ENCODE results near the gene SDK2. TPM values are rescaled to one million over a fixed set of nuclear protein-coding genes. Genes with fewer than 3 reads are reported as not detected.

Gene SDK2
- total and polyA plus RNA-seq, 7 experiments from 2014 or later: 0.64 to 14.1 (median 8.2) TPM

DNA sequence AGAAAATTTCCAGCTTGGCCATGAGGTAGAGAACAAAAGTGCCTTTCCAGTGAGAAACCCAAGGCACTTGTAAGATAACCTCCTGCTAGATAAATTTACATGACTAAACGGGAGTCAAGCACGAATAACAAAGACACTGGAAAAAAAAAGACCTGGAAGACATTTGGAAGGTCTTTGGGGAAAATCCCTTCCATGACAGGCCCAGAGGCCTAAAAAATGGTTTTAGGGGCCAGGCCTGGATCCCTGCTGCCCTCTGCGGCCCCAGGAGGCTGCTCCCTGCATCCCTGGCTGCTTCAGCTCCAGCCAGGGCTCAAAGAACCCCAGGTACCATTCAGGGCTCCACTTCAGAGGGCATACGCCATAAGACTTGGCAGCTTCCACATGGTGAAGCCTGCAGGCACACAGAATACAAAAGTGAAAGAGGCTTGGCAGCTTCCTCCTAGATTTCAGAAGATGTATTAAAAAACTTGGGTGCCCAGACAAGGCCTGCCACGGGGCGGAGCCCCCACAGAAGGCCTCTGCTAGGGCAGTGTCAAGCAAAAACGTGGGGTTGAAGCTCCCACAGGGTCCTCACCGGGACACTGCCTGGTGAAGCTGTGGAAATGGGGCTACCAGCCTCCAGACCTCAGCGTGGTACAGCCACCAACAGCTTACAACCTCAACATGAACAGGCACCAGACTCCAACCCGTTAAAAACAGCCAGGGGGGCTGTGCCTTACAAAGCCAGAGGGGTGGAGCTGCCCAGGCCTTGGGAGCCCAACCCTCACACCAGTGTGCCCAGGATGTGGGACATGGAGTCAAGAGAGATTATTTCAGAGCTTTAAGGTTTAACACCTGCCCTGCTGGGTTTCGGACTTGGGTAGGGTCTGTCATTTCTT is 77.1 kb downstream of the SDK2 start:
- Histone ChIP-seq H3K27me3 (ENCODE audit: control insufficient read depth in 2 of 2, insufficient read depth in 2 of 2, low read length in 2 of 2) (no peaks in the 10 kb centered on the region), H3K4me3 (ENCODE audit: low read length) (no peak overlapping the region), H3K27ac (ENCODE audit: low read depth, low read length) (peak overlapping the region; percentile 61), H3K4me1 (ENCODE audit: control insufficient read depth in 2 of 2, insufficient read depth in 2 of 2, low read length in 2 of 2) (peaks cover 7 to 9% of the 10 kb centered on the region in 2 donors), H3K36me3 (ENCODE audit: control insufficient read depth in 2 of 3, insufficient read depth in 3 of 3, low read length in 3 of 3) (no peaks in the 10 kb centered on the region), H3K9me3 (ENCODE audit: control insufficient read depth in 2 of 3, low read length in 3 of 3) (no peaks in the 10 kb centered on the region)
- Mint-ChIP-seq H3K27me3 (peaks cover 0 to 5% (median 0%) of the 10 kb centered on the region in 5 donors), H3K36me3 (no peaks in the 10 kb centered on the region), H3K4me1 (peaks cover 9 to 33% (median 27%) of the 10 kb centered on the region in 7 donors), H3K4me3 (peak overlapping the region in 9 of 10 donors; percentile 15 to 69 (median 48)), H3K27ac (peak overlapping the region; percentile 29 to 92 (median 89)), H3K9me3 (no peaks in the 10 kb centered on the region)
- CTCF ChIA-PET: interaction anchor here (1.3 to 1.6 kb wide), 2 partner anchors 27 to 137 kb away, joined by 4 to 6 read pairs; no protein-coding TSS in a partner anchor
- POLR2A ChIA-PET: interaction anchor here (0.7 to 1.0 kb wide), 2 partner anchors 10 to 24 kb away, joined by 3 to 4 read pairs; no protein-coding TSS in a partner anchor
- ATAC-seq (peak; percentile 77), DNase-seq (peak in 6 of 9 donors; percentile 42 to 61 (median 53))
- intact Hi-C loops (cut with micrococcal nuclease): loop anchor here in 1 of 2 donors (1.0 to 2.0 kb wide), 2 partner anchors 24 to 78 kb away; partner anchors contain the start of gene SDK2

GRCh38 chr17:73564843-73565242 is 79.4 kb downstream of the SDK2 start:
- H3K27me3 Mint-ChIP-seq: peaks cover 0 to 5% (median 0%) of the 10 kb centered on the region in 5 donors
- ATAC-seq (no peak), DNase-seq (no peak)
- Histone ChIP-seq H3K36me3 (ENCODE audit: control insufficient read depth in 2 of 3, insufficient read depth in 3 of 3, low read length in 3 of 3) (no peaks in the 10 kb centered on the region), H3K27me3 (ENCODE audit: control insufficient read depth in 2 of 2, insufficient read depth in 2 of 2, low read length in 2 of 2) (no peaks in the 10 kb centered on the region), H3K27ac (ENCODE audit: low read depth, low read length) (no peak overlapping the region), H3K9me3 (ENCODE audit: control insufficient read depth in 2 of 3, low read length in 3 of 3) (no peaks in the 10 kb centered on the region), H3K4me1 (ENCODE audit: control insufficient read depth in 2 of 2, insufficient read depth in 2 of 2, low read length in 2 of 2) (peaks cover 7 to 9% of the 10 kb centered on the region in 2 donors), H3K4me3 (ENCODE audit: low read length) (no peak overlapping the region)
- peak overlapping the region in 3 of 9 donors; percentile 8 to 57 (median 36) for H3K27ac Mint-ChIP-seq
- no peaks in the 10 kb centered on the region for H3K36me3 Mint-ChIP-seq
- intact Hi-C loops (cut with micrococcal nuclease): no loop called here
- peaks cover 9 to 35% (median 29%) of the 10 kb centered on the region in 7 donors for H3K4me1 Mint-ChIP-seq
- POLR2A ChIA-PET: no interaction called here
- H3K4me3 Mint-ChIP-seq: no peak overlapping the region
- no peaks in the 10 kb centered on the region for H3K9me3 Mint-ChIP-seq
- CTCF ChIA-PET: no interaction called here

- ChIA-PET POLR2A (no interaction called here), CTCF (no interaction called here)
- ATAC-seq: no peak
- DNase-seq: no peak
- no peak overlapping the region for H3K27ac ChIP-seq (ENCODE audit: low read depth, low read length)
- H3K27ac Mint-ChIP-seq: no peak overlapping the region
- H3K4me1 ChIP-seq (ENCODE audit: control insufficient read depth in 2 of 2, insufficient read depth in 2 of 2, low read length in 2 of 2): peaks cover 6 to 7% of the 10 kb centered on the region in 2 donors
- no peaks in the 10 kb centered on the region for H3K27me3 ChIP-seq (ENCODE audit: control insufficient read depth in 2 of 2, insufficient read depth in 2 of 2, low read length in 2 of 2)
- H3K4me1 Mint-ChIP-seq: peaks cover 2 to 36% (median 28%) of the 10 kb centered on the region in 7 donors
- no peaks in the 10 kb centered on the region for H3K9me3 ChIP-seq (ENCODE audit: control insufficient read depth in 2 of 3, low read length in 3 of 3)
- no peaks in the 10 kb centered on the region for H3K36me3 ChIP-seq (ENCODE audit: control insufficient read depth in 2 of 3, insufficient read depth in 3 of 3, low read length in 3 of 3)
- H3K9me3 Mint-ChIP-seq: no peaks in the 10 kb centered on the region
- H3K27me3 Mint-ChIP-seq: peaks cover 0 to 5% (median 0%) of the 10 kb centered on the region in 5 donors
- intact Hi-C loops (cut with micrococcal nuclease): no loop called here
- H3K4me3 ChIP-seq (ENCODE audit: low read length): no peak overlapping the region
- no peaks in the 10 kb centered on the region for H3K36me3 Mint-ChIP-seq
- no peak overlapping the region for H3K4me3 Mint-ChIP-seq
These were observed 81.3 kb downstream of the SDK2 start for GRCh38 chr17:73562896-73563295.

- no peaks in the 10 kb centered on the region for H3K9me3 Mint-ChIP-seq
- ChIA-PET CTCF (no interaction called here), POLR2A (no interaction called here)
- peaks cover 0 to 9% (median 0%) of the 10 kb centered on the region in 5 donors for H3K27me3 Mint-ChIP-seq
- H3K4me3 Mint-ChIP-seq: no peak overlapping the region
- ATAC-seq (peak; percentile 42), DNase-seq (no peak)
- Histone ChIP-seq H3K4me3 (ENCODE audit: low read length) (no peak overlapping the region), H3K9me3 (ENCODE audit: control insufficient read depth in 2 of 3, low read length in 3 of 3) (no peaks in the 10 kb centered on the region), H3K4me1 (ENCODE audit: control insufficient read depth in 2 of 2, insufficient read depth in 2 of 2, low read length in 2 of 2) (no peaks in the 10 kb centered on the region), H3K27ac (ENCODE audit: low read depth, low read length) (no peak overlapping the region), H3K36me3 (ENCODE audit: control insufficient read depth in 2 of 3, insufficient read depth in 3 of 3, low read length in 3 of 3) (no peaks in the 10 kb centered on the region), H3K27me3 (ENCODE audit: control insufficient read depth in 2 of 2, insufficient read depth in 2 of 2, low read length in 2 of 2) (no peaks in the 10 kb centered on the region)
- no peak overlapping the region for H3K27ac Mint-ChIP-seq
- peaks cover 4 to 22% (median 13%) of the 10 kb centered on the region in 7 donors for H3K4me1 Mint-ChIP-seq
- intact Hi-C loops (cut with micrococcal nuclease): no loop called here
- H3K36me3 Mint-ChIP-seq: peaks cover 0 to 4% (median 0%) of the 10 kb centered on the region in 5 donors
These were observed 83.1 kb downstream of the SDK2 start for GRCh38 chr17:73561111-73561510.

DNA sequence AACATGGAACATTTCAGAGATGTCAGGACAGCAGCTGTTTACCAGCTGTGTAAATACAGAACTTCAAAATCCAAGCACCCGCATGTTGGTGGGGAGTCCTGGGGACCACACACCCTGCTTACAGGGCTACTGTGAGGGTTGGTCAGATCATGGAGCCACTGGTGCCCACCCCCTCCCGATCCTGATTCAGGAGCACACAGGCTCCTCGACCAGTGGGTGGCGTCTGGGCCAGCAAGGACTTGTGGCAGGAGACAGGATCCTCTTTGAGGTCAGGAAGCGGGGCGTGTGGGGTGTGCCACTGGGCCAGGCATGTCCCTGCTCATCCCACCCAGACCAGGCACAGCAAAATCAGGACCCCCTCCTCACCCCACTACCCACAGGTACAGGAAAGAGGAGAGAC is 83.6 kb downstream of the SDK2 start:
- H3K36me3 ChIP-seq (ENCODE audit: control insufficient read depth in 2 of 3, insufficient read depth in 3 of 3, low read length in 3 of 3): no peaks in the 10 kb centered on the region
- Mint-ChIP-seq H3K27ac (no peak overlapping the region), H3K4me1 (peaks cover 4 to 21% (median 13%) of the 10 kb centered on the region in 7 donors), H3K27me3 (peaks cover 0 to 9% (median 0%) of the 10 kb centered on the region in 5 donors), H3K36me3 (peaks cover 0 to 4% (median 0%) of the 10 kb centered on the region in 5 donors), H3K9me3 (no peaks in the 10 kb centered on the region), H3K4me3 (no peak overlapping the region)
- peak; percentile 20 for ATAC-seq
- no peaks in the 10 kb centered on the region for H3K9me3 ChIP-seq (ENCODE audit: control insufficient read depth in 2 of 3, low read length in 3 of 3)
- DNase-seq: no peak
- H3K4me3 ChIP-seq (ENCODE audit: low read length): no peak overlapping the region
- intact Hi-C loops (cut with micrococcal nuclease): no loop called here
- no peaks in the 10 kb centered on the region for H3K27me3 ChIP-seq (ENCODE audit: control insufficient read depth in 2 of 2, insufficient read depth in 2 of 2, low read length in 2 of 2)
- ChIA-PET POLR2A (no interaction called here), CTCF (no interaction called here)
- no peak overlapping the region for H3K27ac ChIP-seq (ENCODE audit: low read depth, low read length)
- H3K4me1 ChIP-seq (ENCODE audit: control insufficient read depth in 2 of 2, insufficient read depth in 2 of 2, low read length in 2 of 2): no peaks in the 10 kb centered on the region

- H3K36me3 ChIP-seq (ENCODE audit: control insufficient read depth in 2 of 3, insufficient read depth in 3 of 3, low read length in 3 of 3): no peaks in the 10 kb centered on the region
- no peaks in the 10 kb centered on the region for H3K4me1 ChIP-seq (ENCODE audit: control insufficient read depth in 2 of 2, insufficient read depth in 2 of 2, low read length in 2 of 2)
- Mint-ChIP-seq H3K27me3 (peaks cover 0 to 9% (median 0%) of the 10 kb centered on the region in 5 donors), H3K4me3 (no peak overlapping the region), H3K36me3 (peaks cover 0 to 7% (median 0%) of the 10 kb centered on the region in 5 donors), H3K27ac (peak overlapping the region in 1 of 9 donors; percentile 84), H3K9me3 (peaks cover 0 to 3% (median 0%) of the 10 kb centered on the region in 11 donors), H3K4me1 (peaks cover 6 to 24% (median 12%) of the 10 kb centered on the region in 7 donors)
- ChIA-PET POLR2A (no interaction called here), CTCF (no interaction called here)
- intact Hi-C loops (cut with micrococcal nuclease): no loop called here
- ATAC-seq (no peak), DNase-seq (no peak)
- no peaks in the 10 kb centered on the region for H3K9me3 ChIP-seq (ENCODE audit: control insufficient read depth in 2 of 3, low read length in 3 of 3)
- H3K27ac ChIP-seq (ENCODE audit: low read depth, low read length): no peak overlapping the region
- H3K27me3 ChIP-seq (ENCODE audit: control insufficient read depth in 2 of 2, insufficient read depth in 2 of 2, low read length in 2 of 2): no peaks in the 10 kb centered on the region
- no peak overlapping the region for H3K4me3 ChIP-seq (ENCODE audit: low read length)
These were observed 84.7 kb downstream of the SDK2 start for GRCh38 chr17:73559532-73559931.

Data from naive thymus-derived CD4-positive, alpha-beta T cell (primary cell).